MCF 10A (cell line): Measurements from ENCODE around the gene GDPD1. TPM values are rescaled to one million over a fixed set of nuclear protein-coding genes. Genes with fewer than 3 reads are reported as not detected.

Source experiments
- BruUV-seq: library from RNA; stranded (reverse); fragments of 400-500 nt; replicated peaks from 2 replicates; lab custom pipeline; 2021; lab: Mats Ljungman, UMichigan
- CTCF ChIA-PET: fragments of 300-600 bp; sonication (Branson Sonifier 250); formaldehyde crosslinking; extraction: SDS; loops from one replicate; lab custom pipeline; 2021; ENCODE audit warnings: antibody characterized with exemption, inconsistent platforms; lab: Yijun Ruan, JAX
- POLR2A ChIA-PET: fragments of 300-600, 350-650 bp; sonication (Branson Sonifier 250); formaldehyde crosslinking; extraction: SDS; loops from one replicate; lab custom pipeline; 2020; ENCODE audit warnings: antibody characterized with exemption, inconsistent platforms; lab: Yijun Ruan, JAX
- DNase-seq: peaks from one replicate; pipeline ENCODE4 v3.0.0-alpha.2; 2018; ENCODE audit not compliant: unreplicated experiment
- H3K27ac Mint-ChIP-seq: one replicate; pipeline ENCODE4 v1.8.0; 2022; ENCODE audit warnings: mild to moderate bottlenecking, low read depth, mixed read lengths; ENCODE audit not compliant: unreplicated experiment
- H3K27me3 Mint-ChIP-seq: one replicate; pipeline ENCODE4 v1.8.0; 2022; ENCODE audit warnings: mixed read lengths; ENCODE audit not compliant: insufficient read depth, unreplicated experiment
- H3K36me3 Mint-ChIP-seq: one replicate; pipeline ENCODE4 v1.8.0; 2022; ENCODE audit warnings: mild to moderate bottlenecking, moderate library complexity, mixed read lengths; ENCODE audit not compliant: insufficient read depth, unreplicated experiment
- H3K4me1 Mint-ChIP-seq: one replicate; pipeline ENCODE4 v1.8.0; 2022; ENCODE audit warnings: mixed read lengths; ENCODE audit not compliant: insufficient read depth, unreplicated experiment
- H3K4me3 Mint-ChIP-seq: one replicate; pipeline ENCODE4 v1.8.0; 2022; ENCODE audit warnings: mild to moderate bottlenecking, moderate library complexity, mixed read lengths; ENCODE audit not compliant: unreplicated experiment
- H3K9me3 Mint-ChIP-seq: one replicate; pipeline ENCODE4 v1.8.0; 2022; ENCODE audit warnings: mixed read lengths; ENCODE audit not compliant: unreplicated experiment
- CTCF ChIP-seq: fragments of 200-600 bp; IDR thresholded peaks from one replicate; pipeline ENCODE4 v1.8.0; 2022; ENCODE audit warnings: antibody characterized with exemption, mild to moderate bottlenecking; ENCODE audit not compliant: unreplicated experiment
- intact Hi-C: fragments of 100-400 bp; cut with micrococcal nuclease; formaldehyde crosslinking; loops from 2 replicates; pipeline ENCODE4 v1.14.1; 2022
- total RNA-seq: library from RNA; stranded (reverse); gene quantifications from 2 replicates; pipeline ENCODE4 v1.2.3, GENCODE V29; 2022

The GDPD1 gene
- total RNA-seq, 1 experiment from 2014 or later = 2.9 TPM

- Mint-ChIP-seq H3K4me3 (no peak overlapping the region), H3K4me1 (no peaks in the 10 kb centered on the region), H3K9me3 (no peaks in the 10 kb centered on the region), H3K36me3 (no peaks in the 10 kb centered on the region), H3K27me3 (no peaks in the 10 kb centered on the region), H3K27ac (no peak overlapping the region)
- ChIA-PET POLR2A (no interaction called here), CTCF (no interaction called here)
- no TSS peak for BruUV-seq
- no peak for DNase-seq
- intact Hi-C loops = no loop called here
- TF ChIP-seq CTCF = no peak
Measured at GRCh38 chr17:59230764-59231163, 10.5 kb downstream of the GDPD1 start.

GRCh38 chr17:59234631-59235030, 14.3 kb downstream of the GDPD1 start:
- no TSS peak for BruUV-seq
- intact Hi-C loops = no loop called here
- Mint-ChIP-seq H3K9me3 (no peaks in the 10 kb centered on the region), H3K4me3 (no peak overlapping the region), H3K36me3 (peaks cover 6% of the 10 kb centered on the region), H3K27ac (no peak overlapping the region), H3K4me1 (no peaks in the 10 kb centered on the region), H3K27me3 (no peaks in the 10 kb centered on the region)
- ChIA-PET CTCF (no interaction called here), POLR2A (interaction anchor here (1.1 kb wide), 1 partner anchor 8 kb away, joined by 3 read pairs; no protein-coding TSS in a partner anchor)
- TF ChIP-seq CTCF = no peak
- DNase-seq = no peak

DNA sequence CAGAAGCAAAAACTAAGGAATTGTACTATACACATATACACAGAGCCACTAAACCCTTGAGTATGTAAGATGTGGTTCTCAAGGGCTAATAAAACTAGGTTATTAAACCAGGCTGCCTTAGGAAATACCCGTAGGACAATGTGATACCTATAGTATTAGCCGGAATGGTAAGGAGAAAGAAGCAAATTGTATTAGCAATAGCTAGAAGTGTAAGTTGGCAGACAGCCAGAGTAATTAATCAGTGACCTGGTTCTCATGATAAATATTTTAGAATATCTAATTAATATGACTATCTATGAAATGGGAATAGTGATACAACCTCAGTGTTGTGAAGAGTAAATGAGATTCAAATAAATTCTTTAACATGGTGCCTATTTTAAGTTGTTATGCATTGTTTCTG, 18.6 kb downstream of the GDPD1 start:
- CTCF ChIA-PET = interaction anchor here (0.6 kb wide), 1 partner anchor 21 kb away, joined by 3 read pairs; no protein-coding TSS in a partner anchor
- intact Hi-C loops = no loop called here
- H3K27ac Mint-ChIP-seq = no peak overlapping the region
- H3K4me1 Mint-ChIP-seq = no peaks in the 10 kb centered on the region
- BruUV-seq = no TSS peak
- POLR2A ChIA-PET = no interaction called here
- H3K9me3 Mint-ChIP-seq = no peaks in the 10 kb centered on the region
- TF ChIP-seq CTCF = no peak
- no peak for DNase-seq
- peaks cover 6% of the 10 kb centered on the region for H3K36me3 Mint-ChIP-seq
- no peaks in the 10 kb centered on the region for H3K27me3 Mint-ChIP-seq
- no peak overlapping the region for H3K4me3 Mint-ChIP-seq

DNA sequence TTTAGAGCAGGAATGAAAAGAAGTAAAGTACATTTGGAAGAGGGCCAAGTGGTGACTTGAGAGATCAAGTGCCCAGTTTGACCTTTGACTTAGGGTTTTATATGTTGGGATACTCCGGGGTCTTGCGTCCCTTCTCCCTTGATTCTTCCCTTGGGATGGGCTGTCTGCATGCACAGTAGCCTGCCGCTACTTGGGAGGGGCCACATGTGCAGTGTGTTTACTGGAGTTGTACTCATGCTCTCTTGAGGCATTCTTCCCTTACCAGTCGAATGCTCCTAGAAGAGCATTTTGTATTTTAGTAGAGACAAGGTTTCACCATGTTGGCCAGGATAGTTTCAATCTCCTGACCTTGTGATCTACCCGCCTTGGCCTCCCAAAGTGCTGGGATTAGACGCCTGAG, 23.8 kb downstream of the GDPD1 start:
- ChIA-PET CTCF (interaction anchor here (0.8 kb wide), 1 partner anchor 24 kb away, joined by 3 read pairs; the partner anchor contains the start of gene GDPD1), POLR2A (interaction anchor here (1.1 kb wide), 1 partner anchor 18 kb away, joined by 3 read pairs; no protein-coding TSS in a partner anchor)
- no peak overlapping the region for H3K27ac Mint-ChIP-seq
- TF ChIP-seq CTCF = no peak
- no peak for DNase-seq
- no peaks in the 10 kb centered on the region for H3K9me3 Mint-ChIP-seq
- H3K27me3 Mint-ChIP-seq = no peaks in the 10 kb centered on the region
- no TSS peak for BruUV-seq
- no peaks in the 10 kb centered on the region for H3K4me1 Mint-ChIP-seq
- intact Hi-C loops = no loop called here
- H3K36me3 Mint-ChIP-seq = peaks cover 4% of the 10 kb centered on the region
- H3K4me3 Mint-ChIP-seq = no peak overlapping the region
